Inflammatory macrophage treated with lipopolysaccharide for 4 hours (primary cell): ENCODE results near the gene PLPP3.

Experiments
- DNase-seq: peaks from one replicate; pipeline ENCODE4 v3.0.0-alpha.2; 2020

Gene PLPP3

DNA sequence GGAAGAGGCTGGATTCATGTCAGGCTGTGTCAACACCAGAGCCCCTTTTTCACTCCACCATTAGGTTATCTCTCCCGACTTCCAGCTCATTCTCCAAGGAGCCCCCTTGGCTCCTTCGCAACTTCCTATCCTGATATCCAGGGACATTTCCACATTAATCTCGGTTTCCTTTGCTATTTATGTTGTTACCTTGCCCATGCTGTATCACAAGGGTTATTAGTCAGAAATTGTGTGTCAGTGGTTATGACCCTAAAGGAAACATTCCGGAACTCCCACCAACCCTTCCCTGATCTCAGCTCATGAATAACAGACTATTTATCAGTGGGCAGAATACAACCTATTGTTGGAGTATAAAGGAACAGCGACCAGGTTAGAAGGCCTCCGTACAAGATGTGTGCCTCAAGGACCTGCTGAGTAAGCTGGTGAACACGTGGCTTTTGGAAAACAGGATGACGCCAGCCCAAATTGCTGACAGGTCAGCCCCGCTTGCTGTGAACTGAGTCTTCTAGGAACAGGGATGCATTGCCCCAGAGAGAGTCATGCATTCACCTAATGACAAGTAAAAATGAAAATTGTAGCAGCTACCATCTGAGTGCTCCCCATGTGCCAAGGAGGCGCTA, 121.5 kb downstream of the PLPP3 start:
- no peak for DNase-seq

- no peak for DNase-seq
Measured at GRCh38 chr1:56456435-56457101, 122.8 kb downstream of the PLPP3 start.

- no peak for DNase-seq
Measured at GRCh38 chr1:56453417-56454078, 125.8 kb downstream of the PLPP3 start.

- DNase-seq: no peak
Measured at GRCh38 chr1:56453016-56453415, 126.3 kb downstream of the PLPP3 start.

DNA sequence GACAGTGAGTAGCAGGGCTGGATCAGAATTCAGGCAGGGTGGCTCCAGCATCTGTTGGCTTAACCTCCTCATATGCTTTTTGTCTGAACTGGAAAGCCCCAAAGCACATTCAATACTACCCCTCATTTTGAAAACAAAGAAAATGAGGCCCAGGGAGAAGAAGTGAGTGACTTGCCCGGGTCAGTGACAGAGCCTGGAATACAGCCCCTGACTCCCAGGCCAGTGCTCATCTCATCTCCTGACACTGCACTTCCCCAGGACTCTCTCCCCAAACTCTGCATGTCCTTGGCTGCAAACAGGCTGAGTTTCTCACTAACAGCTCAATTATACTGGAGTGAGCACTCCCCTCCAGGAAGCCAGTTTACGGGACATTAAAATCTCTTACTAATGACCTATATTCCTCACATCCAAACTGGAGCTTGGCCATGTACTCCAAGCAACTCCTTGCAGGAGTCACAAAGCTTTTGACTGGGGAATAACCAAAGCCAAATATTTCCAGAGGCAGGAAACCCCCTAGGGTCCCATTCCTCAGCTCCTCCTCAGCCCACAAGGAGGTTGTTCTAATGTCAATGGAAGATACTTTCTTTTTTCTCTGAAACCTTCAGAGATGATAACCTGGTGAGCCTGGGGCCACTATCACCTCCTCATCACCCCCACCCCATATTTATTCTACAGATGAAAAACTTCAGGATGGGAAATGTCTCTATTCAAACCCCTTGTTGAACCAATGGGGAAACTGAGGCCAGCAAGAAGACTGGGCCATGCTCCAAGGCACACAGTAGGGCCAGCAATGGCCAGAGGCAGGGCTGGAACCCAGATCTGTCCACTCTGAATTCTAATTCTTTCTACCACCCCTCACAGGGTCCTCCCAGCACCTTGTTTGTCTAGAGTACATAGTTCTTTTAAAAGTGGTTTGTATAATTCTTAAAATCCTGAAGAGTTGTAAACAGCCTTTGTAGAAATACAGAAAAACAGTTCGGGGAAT, 127.0 kb downstream of the PLPP3 start:
- no peak for DNase-seq

DNA sequence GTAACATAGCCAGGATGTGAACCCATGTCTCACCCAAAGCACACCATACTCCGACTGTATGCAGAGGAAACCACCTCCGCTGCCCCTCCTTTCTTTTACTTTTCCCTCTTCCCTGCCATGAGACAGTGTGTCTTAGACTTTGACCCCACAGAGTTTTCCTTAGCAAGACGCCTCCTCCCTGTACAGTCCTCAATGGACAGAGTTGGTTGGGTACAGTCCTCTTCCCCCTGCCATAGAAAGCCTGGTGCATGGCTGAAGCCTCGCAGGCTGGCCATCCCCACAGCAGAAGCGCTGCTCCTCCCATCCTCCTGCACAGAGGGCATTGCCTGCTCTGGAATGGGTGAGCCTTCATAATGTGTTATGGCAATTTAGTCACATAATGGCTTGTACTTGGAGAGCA, 127.9 kb downstream of the PLPP3 start:
- no peak for DNase-seq

- DNase-seq: no peak
Measured at GRCh38 chr1:56450004-56450666, 129.2 kb downstream of the PLPP3 start.

DNA sequence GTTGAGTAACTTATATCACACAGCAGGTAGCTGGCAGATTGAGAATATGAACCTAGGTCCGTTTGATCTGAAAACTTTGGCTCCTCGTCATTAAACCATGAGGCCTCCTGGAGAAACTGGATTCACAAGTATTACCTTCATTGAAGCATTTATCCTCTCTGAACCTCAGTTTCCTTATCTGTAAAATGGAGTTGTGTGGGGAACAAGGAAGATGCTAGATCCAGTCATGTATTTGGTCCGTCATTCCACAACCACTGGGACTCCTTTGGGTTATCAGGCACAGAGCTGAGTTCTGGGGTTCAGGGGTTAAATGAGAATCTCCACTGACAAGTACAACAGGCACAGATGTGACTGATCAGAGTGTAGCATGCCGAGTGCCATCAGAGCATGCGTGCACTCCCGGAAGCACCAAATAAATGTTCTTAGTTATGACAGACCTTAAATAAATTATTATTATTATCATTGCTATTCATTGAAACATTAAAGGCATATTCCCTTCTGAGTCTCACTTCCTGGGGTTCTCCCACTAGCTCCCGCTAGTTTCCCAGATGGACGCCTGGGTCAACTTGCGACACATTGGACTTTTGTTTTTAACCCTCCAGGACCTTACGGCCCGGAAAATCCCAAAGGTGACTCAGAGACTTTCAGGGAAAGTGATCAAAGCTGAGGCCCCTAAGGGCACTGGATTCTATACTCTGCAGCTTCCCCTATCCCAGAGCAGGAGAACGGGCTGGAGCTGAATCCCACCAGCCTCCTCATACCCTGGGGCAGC, 130.6 kb downstream of the PLPP3 start:
- peak; percentile 55 for DNase-seq

DNA sequence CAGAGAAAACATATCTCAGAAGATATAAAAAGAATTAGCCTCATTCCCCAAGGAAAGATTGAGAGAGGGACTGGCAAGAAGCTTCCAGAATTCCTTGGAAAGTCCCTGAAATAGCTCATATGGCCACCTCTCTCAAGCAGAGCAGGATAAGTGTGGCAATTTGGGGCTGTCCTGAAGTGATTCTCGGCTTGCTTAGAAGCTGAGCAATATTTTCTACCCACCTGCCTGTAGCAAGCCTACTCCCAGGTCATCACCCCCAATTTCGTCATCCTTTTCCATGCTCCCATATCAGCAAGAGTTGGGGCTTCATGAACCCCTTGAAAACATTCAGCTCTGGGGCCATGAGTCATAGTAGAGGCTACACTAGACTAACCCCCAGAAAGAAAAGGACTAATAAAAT, 131.5 kb downstream of the PLPP3 start:
- DNase-seq: no peak

DNA sequence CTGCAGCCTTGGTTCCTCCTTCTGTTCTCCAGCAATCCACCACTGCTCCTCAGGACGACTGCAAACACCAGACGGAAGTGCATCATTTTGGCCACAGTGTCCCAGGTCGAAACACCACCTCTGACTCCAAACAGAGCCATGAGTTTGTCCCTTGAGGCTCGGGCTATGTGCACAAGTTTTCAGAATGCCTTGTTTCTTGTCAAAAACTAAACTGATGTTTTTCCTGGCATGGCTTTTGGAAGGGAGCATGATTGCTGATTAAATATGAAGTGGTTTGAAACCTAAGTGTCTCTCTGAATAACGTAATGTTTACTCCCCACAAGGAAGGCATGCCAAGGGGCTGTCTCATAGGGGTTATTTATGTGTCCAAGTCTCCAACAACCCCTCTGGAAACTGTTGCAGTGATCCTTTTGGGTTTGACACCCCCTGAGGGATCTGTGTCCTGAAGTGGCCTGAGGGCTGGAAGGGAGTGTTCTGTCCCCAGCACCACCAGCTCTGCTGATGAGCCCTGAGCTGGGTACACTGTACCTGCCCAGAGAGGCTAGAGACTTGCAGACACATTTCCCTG, 132.7 kb downstream of the PLPP3 start:
- DNase-seq: no peak

DNA sequence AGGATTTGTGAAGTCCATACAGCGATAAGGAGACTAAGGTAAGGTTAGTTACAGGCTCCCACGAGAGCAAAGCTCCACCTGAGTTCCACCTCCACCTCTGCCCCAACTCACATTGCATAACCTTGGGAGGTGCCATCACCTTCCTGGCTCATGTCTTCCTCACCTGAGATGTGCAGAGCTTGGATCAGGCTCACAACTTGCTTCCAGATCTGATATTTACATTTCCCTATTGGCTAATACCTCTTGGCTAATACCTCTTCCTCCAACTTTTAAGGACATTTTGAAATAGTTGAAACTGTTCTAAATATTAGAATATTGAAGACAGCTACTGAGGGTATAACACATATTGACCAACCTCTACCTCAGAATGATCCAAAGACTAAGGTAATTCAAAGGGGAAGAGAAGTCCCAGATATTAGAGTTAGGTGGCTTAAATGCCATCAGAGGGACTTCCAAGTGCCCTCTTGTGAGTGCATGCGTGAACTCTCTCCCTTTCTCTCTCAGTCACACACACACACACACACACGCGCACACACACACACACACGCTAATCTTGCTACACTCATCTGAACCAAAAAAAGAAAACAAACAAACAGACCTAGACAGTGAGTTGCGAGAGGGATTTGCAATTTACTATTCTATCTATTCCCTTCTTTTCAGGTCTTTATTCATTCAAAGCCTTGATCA, 134.3 kb downstream of the PLPP3 start:
- peak; percentile 61 for DNase-seq
